BJ (cell line): ENCODE data around the gene PRDX5. TPM values are rescaled to one million over a fixed set of nuclear protein-coding genes. Genes with fewer than 3 reads are reported as not detected.

Experiments used
- CTCF ChIA-PET: fragments of 350-600 bp; formaldehyde crosslinking; extraction: SDS; loops from one replicate; lab custom pipeline; 2021; ENCODE audit warnings: antibody characterized with exemption, inconsistent platforms; lab: Yijun Ruan, JAX
- POLR2A ChIA-PET: fragments of 300-600 bp; sonication (Branson Sonifier 250); formaldehyde crosslinking; extraction: SDS; loops from one replicate; lab custom pipeline; 2021; ENCODE audit warnings: antibody characterized with exemption; lab: Charles Lee
- DNase-seq: peaks from one replicate; pipeline ENCODE4 v3.0.0-alpha.2; 2011; ENCODE audit warnings: low read depth
- H3K27me3 ChIP-seq: 2 replicates; pipeline ENCODE4 v1.6.0; 2011; ENCODE audit warnings: low read length; ENCODE audit not compliant: control insufficient read depth, insufficient read depth
- H3K36me3 ChIP-seq: 2 replicates; pipeline ENCODE4 v1.5.1; 2011; ENCODE audit warnings: low read length; ENCODE audit not compliant: control insufficient read depth, insufficient read depth
- H3K4me3 ChIP-seq: 2 replicates; pipeline ENCODE4 v1.5.1; 2011; ENCODE audit warnings: low read depth, mild to moderate bottlenecking, control low read depth, low read length
- CTCF ChIP-seq: IDR thresholded peaks from 2 replicates; pipeline ENCODE4 v1.5.1; 2011; ENCODE audit warnings: low read depth, mild to moderate bottlenecking, control low read depth, inconsistent platforms, low read length, moderate library complexity; ENCODE audit not compliant: insufficient read depth
- polyA plus RNA-seq: library from polyadenylated mRNA; depleted of rRNA; stranded (reverse); fragments of >200 nt; gene quantifications from 2 replicates; pipeline ENCODE4 v1.2.3, GENCODE V29; 2011

PRDX5 gene
- polyA plus RNA-seq, 1 experiment, result 398 TPM

GRCh38 chr11:64286801-64287159 is 31.1 kb upstream of the PRDX5 start:
- DNase-seq, result no peak
- H3K27me3 ChIP-seq, result peaks cover 10% of the 10 kb centered on the region
- H3K36me3 ChIP-seq, result 0 out of 2 replicates have a peak, but pooled peaks cover 1% of the 10 kb centered on the region
- ChIA-PET POLR2A (no interaction called here), CTCF (interaction anchor here (9.2 kb wide), 1 partner anchor 16 kb away, joined by 88 read pairs; the partner anchor contains the start of gene CATSPERZ)
- no peak for TF ChIP-seq CTCF
- H3K4me3 ChIP-seq, result no peak overlapping the region

GRCh38 chr11:64287676-64288352 is 30.1 kb upstream of the PRDX5 start:
- no peak for DNase-seq
- ChIA-PET CTCF (interaction anchor here (0.5 to 9.2 kb wide), 3 partner anchors 9 to 36 kb away, joined by 3 to 88 read pairs (median 5); partner anchors contain the start of gene CATSPERZ), POLR2A (no interaction called here)
- Histone ChIP-seq H3K4me3 (no peak overlapping the region), H3K36me3 (0 out of 2 replicates have a peak, but pooled peaks cover 1% of the 10 kb centered on the region), H3K27me3 (peaks cover 15% of the 10 kb centered on the region)
- no peak for TF ChIP-seq CTCF

GRCh38 chr11:64288353-64288750 is 29.6 kb upstream of the PRDX5 start:
- TF ChIP-seq CTCF, result no peak
- no peak overlapping the region for H3K4me3 ChIP-seq
- ChIA-PET CTCF (interaction anchor here (0.5 to 9.2 kb wide), 3 partner anchors 9 to 36 kb away, joined by 3 to 88 read pairs (median 5); partner anchors contain the start of gene CATSPERZ), POLR2A (no interaction called here)
- H3K27me3 ChIP-seq, result peaks cover 20% of the 10 kb centered on the region
- DNase-seq, result no peak
- H3K36me3 ChIP-seq, result no peaks in the 10 kb centered on the region

- no peak for DNase-seq
- TF ChIP-seq CTCF, result no peak
- H3K27me3 ChIP-seq, result peaks cover 22% of the 10 kb centered on the region
- H3K36me3 ChIP-seq, result no peaks in the 10 kb centered on the region
- no peak overlapping the region for H3K4me3 ChIP-seq
- POLR2A ChIA-PET, result no interaction called here
- CTCF ChIA-PET, result interaction anchor here (9.2 kb wide), 1 partner anchor 14 kb away, joined by 88 read pairs; the partner anchor contains the start of gene CATSPERZ
Observed at GRCh38 chr11:64289002-64289564, 28.8 kb upstream of the PRDX5 start.
